Mucosa of descending colon (tissue), 3 donors: ENCODE results near the gene ALPK3. TPM values are rescaled to one million over a fixed set of nuclear protein-coding genes. Genes with fewer than 3 reads are reported as not detected.

Experiments used
- ATAC-seq: fragments of 200-7000 bp; cut with Tn5 transposase; one replicate; pipeline ENCODE4 v1.9.1; 2020; ENCODE audit warnings: mild to moderate bottlenecking, moderate library complexity
- DNase-seq, 3 donors: peaks; one replicate each; pipeline ENCODE4 v3.0.0-alpha.2; 2020
- H3K36me3 ChIP-seq: fragments of 200-600 bp; one replicate; pipeline ENCODE4 v1.8.0; 2021; ENCODE audit warnings: low read depth, mild to moderate bottlenecking
- H3K4me1 ChIP-seq: fragments of 200-600 bp; one replicate; pipeline ENCODE4 v1.8.0; 2021; ENCODE audit warnings: low read depth, mild to moderate bottlenecking
- H3K4me3 ChIP-seq: fragments of 200-600 bp; one replicate; pipeline ENCODE4 v1.8.0; 2021; ENCODE audit warnings: mild to moderate bottlenecking
- H3K9me3 ChIP-seq: fragments of 200-600 bp; one replicate; pipeline ENCODE4 v1.8.0; 2021; ENCODE audit warnings: mild to moderate bottlenecking
- CTCF ChIP-seq: fragments of 200-600 bp; IDR thresholded peaks from one replicate; pipeline ENCODE4 v1.8.0; 2022; ENCODE audit warnings: antibody characterized with exemption, mild to moderate bottlenecking
- intact Hi-C, 2 donors: fragments of 100-400 bp; cut with DNase I in 1 of 2; cut with micrococcal nuclease in 1 of 2; formaldehyde crosslinking; loops; one replicate each; pipeline versions ENCODE4 v1.11.0 to v1.11.1; 2022; cut with DNase I, micrococcal nuclease
- total RNA-seq, 3 donors: library from RNA; stranded (reverse); fragmentation: NEBNext Ultra II Directional in 2 of 3; extraction: Animal tissue kit (Norgen Biotek cat#: 25700) in 2 of 3; gene quantifications; one replicate each; pipeline versions ENCODE4 v1.2.1 to v1.2.4, GENCODE V29; 2021 to 2023
- donor health status: DM: no; HTN: no; CAD: no; lungs with moderate emphysema.
- donor health status: DM: no; HTN: no; CAD: no.
- donor health status: DM: no; HTN: yes; CAD: no.

ALPK3 gene
- total RNA-seq, 3 donors from 2014 or later = 1.3 to 15.3 (median 1.9) TPM

- Histone ChIP-seq H3K4me1 (no peaks in the 10 kb centered on the region), H3K9me3 (no peaks in the 10 kb centered on the region), H3K4me3 (no peak overlapping the region), H3K36me3 (no peaks in the 10 kb centered on the region)
- TF ChIP-seq CTCF = no peak
- DNase-seq = no peak
- intact Hi-C loops = no loop called here
- no peak for ATAC-seq
These were observed 12.9 kb downstream of the ALPK3 start for GRCh38 chr15:84830036-84830435.

- Histone ChIP-seq H3K4me3 (no peak overlapping the region), H3K4me1 (no peaks in the 10 kb centered on the region), H3K36me3 (no peaks in the 10 kb centered on the region), H3K9me3 (no peaks in the 10 kb centered on the region)
- intact Hi-C loops = no loop called here
- no peak for DNase-seq
- TF ChIP-seq CTCF = no peak
- no peak for ATAC-seq
These were observed 13.9 kb downstream of the ALPK3 start for GRCh38 chr15:84831028-84831427.

- Histone ChIP-seq H3K4me1 (no peaks in the 10 kb centered on the region), H3K36me3 (no peaks in the 10 kb centered on the region), H3K4me3 (no peak overlapping the region), H3K9me3 (no peaks in the 10 kb centered on the region)
- DNase-seq (no peak), ATAC-seq (no peak)
- TF ChIP-seq CTCF = no peak
- intact Hi-C loops = no loop called here
These were observed 14.5 kb downstream of the ALPK3 start for GRCh38 chr15:84831613-84832012.

- Histone ChIP-seq H3K9me3 (no peaks in the 10 kb centered on the region), H3K4me3 (no peak overlapping the region), H3K36me3 (no peaks in the 10 kb centered on the region), H3K4me1 (no peaks in the 10 kb centered on the region)
- intact Hi-C loops = no loop called here
- DNase-seq = no peak
- no peak for TF ChIP-seq CTCF
- no peak for ATAC-seq
These were observed 15.4 kb downstream of the ALPK3 start for GRCh38 chr15:84832448-84833040.

GRCh38 chr15:84833447-84834228, 16.5 kb downstream of the ALPK3 start:
- no peak for ATAC-seq
- TF ChIP-seq CTCF = no peak

More at GRCh38 chr15:84833447-84834228, 16.5 kb downstream of the ALPK3 start:
- no peak for DNase-seq
- H3K4me1 ChIP-seq = no peaks in the 10 kb centered on the region
- H3K4me3 ChIP-seq = no peak overlapping the region
- H3K9me3 ChIP-seq = no peaks in the 10 kb centered on the region
- H3K36me3 ChIP-seq = no peaks in the 10 kb centered on the region
- intact Hi-C loops = no loop called here
